ENCODE results near the gene PLEKHA1. TPM values are rescaled to one million over a fixed set of nuclear protein-coding genes. Genes with fewer than 3 reads are reported as not detected.

Gene PLEKHA1
- total RNA-seq, 1 experiment from 2014 or later: 18.9 TPM

- H3K9me3 ChIP-seq (ENCODE audit: low read depth, low read length, poor library complexity, severe bottlenecking): no peaks in the 10 kb centered on the region
- CTCF ChIA-PET: no interaction called here
- H3K4me3 ChIP-seq (ENCODE audit: low read depth, low read length, poor library complexity, severe bottlenecking): no peak overlapping the region
- no peaks in the 10 kb centered on the region for H3K4me1 ChIP-seq (ENCODE audit: insufficient read depth, low read length, poor library complexity, severe bottlenecking)
- no peak for DNase-seq (ENCODE audit: low spot score)
- H3K27ac ChIP-seq (ENCODE audit: low read depth, low read length, poor library complexity, severe bottlenecking): no peak overlapping the region
- BruUV-seq (replicated peaks): no TSS peak
- POLR2A ChIA-PET (ENCODE audit: low non-redundant PET): interaction anchor here (1.2 kb wide), 1 partner anchor 16 kb away, joined by 3 read pairs; no protein-coding TSS in a partner anchor
- H3K27me3 ChIP-seq (replicated peaks; ENCODE audit: insufficient read depth, low read depth, low read length, poor library complexity): no peaks in the 10 kb centered on the region
- no peaks in the 10 kb centered on the region for H3K36me3 ChIP-seq (ENCODE audit: insufficient read depth, low read length, poor library complexity, severe bottlenecking)
- intact Hi-C loops (cut with micrococcal nuclease; ENCODE audit: unreplicated experiment): no loop called here
- no peak for TF ChIP-seq CTCF (conservative IDR thresholded peaks at IDR 0.05; ENCODE audit: low read depth, low read length)
- TF ChIP-seq EZH2 (IDR thresholded peaks at IDR 0.05; ENCODE audit: borderline replicate concordance, low read depth, low read length, poor library complexity, severe bottlenecking): no peak
Measured at GRCh38 chr10:122386514-122386913, 12.0 kb downstream of the PLEKHA1 start.

- DNase-seq (ENCODE audit: low spot score): no peak
- ChIA-PET CTCF (no interaction called here), POLR2A (ENCODE audit: low non-redundant PET) (interaction anchor here (1.2 kb wide), 1 partner anchor 15 kb away, joined by 3 read pairs; no protein-coding TSS in a partner anchor)
- no peaks in the 10 kb centered on the region for H3K27me3 ChIP-seq (replicated peaks; ENCODE audit: insufficient read depth, low read depth, low read length, poor library complexity)
- intact Hi-C loops (cut with micrococcal nuclease; ENCODE audit: unreplicated experiment): no loop called here
- no peak overlapping the region for H3K27ac ChIP-seq (ENCODE audit: low read depth, low read length, poor library complexity, severe bottlenecking)
- no peak overlapping the region for H3K4me3 ChIP-seq (ENCODE audit: low read depth, low read length, poor library complexity, severe bottlenecking)
- H3K36me3 ChIP-seq (ENCODE audit: insufficient read depth, low read length, poor library complexity, severe bottlenecking): no peaks in the 10 kb centered on the region
- no TSS peak for BruUV-seq (replicated peaks)
- TF ChIP-seq CTCF (conservative IDR thresholded peaks at IDR 0.05; ENCODE audit: low read depth, low read length) (no peak), EZH2 (IDR thresholded peaks at IDR 0.05; ENCODE audit: borderline replicate concordance, low read depth, low read length, poor library complexity, severe bottlenecking) (no peak)
- no peaks in the 10 kb centered on the region for H3K4me1 ChIP-seq (ENCODE audit: insufficient read depth, low read length, poor library complexity, severe bottlenecking)
- H3K9me3 ChIP-seq (ENCODE audit: low read depth, low read length, poor library complexity, severe bottlenecking): no peaks in the 10 kb centered on the region
Measured at GRCh38 chr10:122387572-122387971, 13.1 kb downstream of the PLEKHA1 start.

- intact Hi-C loops (cut with micrococcal nuclease; ENCODE audit: unreplicated experiment): no loop called here
Measured at GRCh38 chr10:122388287-122388997, 13.9 kb downstream of the PLEKHA1 start.

More at GRCh38 chr10:122388287-122388997, 13.9 kb downstream of the PLEKHA1 start:
- no TSS peak for BruUV-seq (replicated peaks)
- TF ChIP-seq CTCF (conservative IDR thresholded peaks at IDR 0.05; ENCODE audit: low read depth, low read length) (no peak), EZH2 (IDR thresholded peaks at IDR 0.05; ENCODE audit: borderline replicate concordance, low read depth, low read length, poor library complexity, severe bottlenecking) (no peak)
- H3K36me3 ChIP-seq (ENCODE audit: insufficient read depth, low read length, poor library complexity, severe bottlenecking): no peaks in the 10 kb centered on the region
- H3K27ac ChIP-seq (ENCODE audit: low read depth, low read length, poor library complexity, severe bottlenecking): no peak overlapping the region
- POLR2A ChIA-PET (ENCODE audit: low non-redundant PET): no interaction called here
- CTCF ChIA-PET: no interaction called here
- no peaks in the 10 kb centered on the region for H3K9me3 ChIP-seq (ENCODE audit: low read depth, low read length, poor library complexity, severe bottlenecking)
- no peak for DNase-seq (ENCODE audit: low spot score)
- no peaks in the 10 kb centered on the region for H3K4me1 ChIP-seq (ENCODE audit: insufficient read depth, low read length, poor library complexity, severe bottlenecking)
- no peak overlapping the region for H3K4me3 ChIP-seq (ENCODE audit: low read depth, low read length, poor library complexity, severe bottlenecking)
- no peaks in the 10 kb centered on the region for H3K27me3 ChIP-seq (replicated peaks; ENCODE audit: insufficient read depth, low read depth, low read length, poor library complexity)

Data from A673 (cell line).